T-helper 9 cell (primary cell): Measurements from ENCODE around the gene GRID2IP.
"Not testable (repeated sequence)": the region's sequence is repeated elsewhere in the genome, so short reads cannot be mapped to it uniquely, and the experiment has no call there.

ENCODE experiments used
- DNase-seq: peaks from one replicate; pipeline ENCODE4 v3.0.0-alpha.2; 2020
- total RNA-seq, 2 donors: gene quantifications; one replicate each; lab custom pipeline; 2026; lab: John Stamatoyannopoulos, UW

Gene GRID2IP
- 0 to 0.35 reads per million in 2 donors for total RNA-seq

DNA sequence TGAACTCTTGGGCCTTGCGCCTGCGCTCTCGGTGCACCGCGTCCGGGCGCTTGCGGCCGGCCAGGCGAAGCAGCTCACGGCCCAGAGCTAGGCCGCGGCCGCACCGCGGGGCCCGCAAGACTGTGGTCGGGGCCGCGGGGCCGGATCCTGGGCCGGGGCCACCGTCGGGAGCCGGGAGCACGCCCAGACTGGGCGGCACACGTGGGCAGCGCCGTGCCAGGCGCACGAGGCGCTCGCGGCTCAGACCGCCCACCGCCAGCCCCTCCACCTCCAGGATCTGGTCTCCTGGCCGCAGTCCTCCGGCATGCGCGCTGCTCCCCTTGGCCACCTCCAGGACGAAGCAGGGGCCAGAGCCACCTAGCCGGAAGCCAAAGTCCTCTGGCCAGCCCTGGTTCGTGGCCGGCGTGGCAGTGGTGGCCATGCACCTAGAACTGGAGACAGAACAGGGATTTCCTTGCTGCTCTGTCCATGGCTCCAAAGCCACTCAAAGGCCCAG lies at the start of gene GRID2IP:
GRID2IP (minus strand) TSS at position 446 of the 496 bp plus-strand sequence; CDS start at position 421, 25 bp downstream.
- DNase-seq = no peak

DNA sequence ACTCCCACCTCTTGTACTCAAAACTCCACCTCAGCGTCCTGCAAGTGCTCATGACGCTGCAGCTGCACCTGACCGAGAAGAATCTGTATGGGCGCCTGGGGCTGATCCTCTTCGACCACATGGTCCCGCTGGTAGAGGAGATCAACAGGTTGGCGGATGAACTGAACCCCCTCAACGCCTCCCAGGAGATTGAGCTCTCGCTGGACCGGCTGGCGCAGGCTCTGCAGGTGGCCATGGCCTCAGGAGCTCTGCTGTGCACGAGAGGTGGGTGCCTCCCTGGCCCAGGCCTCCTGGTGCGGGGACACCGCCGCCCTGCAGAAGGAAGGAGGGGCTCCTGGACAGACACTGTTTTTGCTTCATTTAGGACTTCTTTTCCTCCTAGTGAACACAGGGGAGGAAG lies 48.8 kb upstream of the GRID2IP start:
- no peak for DNase-seq

DNA sequence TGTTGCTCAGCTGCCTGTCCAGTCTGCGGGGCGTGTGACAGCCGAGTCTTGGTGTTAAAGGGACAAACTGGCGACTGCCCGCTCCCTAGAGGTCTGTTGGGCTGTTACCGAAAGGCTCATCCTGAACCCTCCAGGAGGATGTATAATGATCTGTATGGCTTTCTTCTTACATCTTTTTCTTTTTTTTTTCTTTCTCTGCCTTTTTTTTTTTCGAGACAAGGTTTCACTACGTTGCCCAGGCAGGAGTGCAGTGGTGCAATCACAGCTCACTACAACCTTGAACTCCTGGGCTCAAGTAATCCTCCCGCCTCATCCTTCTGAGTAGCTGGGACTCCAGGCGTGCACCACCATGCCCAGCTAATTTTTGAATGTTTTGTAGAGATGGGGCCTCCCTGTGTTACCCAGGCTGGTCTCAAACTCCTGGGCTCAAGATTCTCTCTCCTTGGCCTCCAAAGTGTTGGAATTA lies 39.4 kb upstream of the GRID2IP start:
- DNase-seq = no peak

DNA sequence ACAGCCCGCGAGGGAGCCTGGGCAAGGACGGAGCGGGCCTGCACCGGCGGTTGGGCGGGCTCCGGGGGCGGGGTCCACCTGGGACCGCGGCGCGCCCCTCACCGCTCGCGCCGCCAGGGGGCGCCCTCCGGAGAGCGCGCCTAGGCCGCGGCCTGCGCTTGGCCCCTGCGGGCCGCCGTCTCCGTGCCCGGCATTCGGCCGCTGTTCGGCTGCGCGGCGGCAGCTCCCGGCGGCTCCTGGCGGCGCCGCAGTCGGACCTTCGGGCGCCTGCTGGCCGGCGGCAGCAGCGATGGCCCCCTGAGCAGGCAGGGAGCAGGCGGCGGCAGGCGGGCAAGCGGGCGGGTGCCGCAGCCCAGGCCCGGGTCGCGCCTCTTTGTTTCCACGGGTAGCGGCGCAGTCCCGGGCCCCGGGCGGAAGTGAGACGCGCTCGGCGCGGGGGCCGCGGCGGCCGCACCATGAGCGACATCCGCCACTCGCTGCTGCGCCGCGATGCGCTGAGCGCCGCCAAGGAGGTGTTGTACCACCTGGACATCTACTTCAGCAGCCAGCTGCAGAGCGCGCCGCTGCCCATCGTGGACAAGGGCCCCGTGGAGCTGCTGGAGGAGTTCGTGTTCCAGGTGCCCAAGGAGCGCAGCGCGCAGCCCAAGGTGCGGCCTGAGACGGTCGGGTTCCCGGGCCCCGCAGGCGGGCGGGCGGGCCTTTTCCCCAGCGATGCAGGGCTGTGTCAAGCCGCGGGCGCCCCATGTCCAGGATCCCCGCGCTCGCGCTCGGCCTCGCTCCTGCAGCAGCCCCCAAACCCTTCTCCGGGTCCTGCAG lies 38.8 kb upstream of the GRID2IP start, which contains the start of gene INTS15:
INTS15 (plus strand) TSS at position 193 of the 816 bp plus-strand sequence; CDS start at position 456, 263 bp downstream.
- peak; percentile 77 for DNase-seq

DNA sequence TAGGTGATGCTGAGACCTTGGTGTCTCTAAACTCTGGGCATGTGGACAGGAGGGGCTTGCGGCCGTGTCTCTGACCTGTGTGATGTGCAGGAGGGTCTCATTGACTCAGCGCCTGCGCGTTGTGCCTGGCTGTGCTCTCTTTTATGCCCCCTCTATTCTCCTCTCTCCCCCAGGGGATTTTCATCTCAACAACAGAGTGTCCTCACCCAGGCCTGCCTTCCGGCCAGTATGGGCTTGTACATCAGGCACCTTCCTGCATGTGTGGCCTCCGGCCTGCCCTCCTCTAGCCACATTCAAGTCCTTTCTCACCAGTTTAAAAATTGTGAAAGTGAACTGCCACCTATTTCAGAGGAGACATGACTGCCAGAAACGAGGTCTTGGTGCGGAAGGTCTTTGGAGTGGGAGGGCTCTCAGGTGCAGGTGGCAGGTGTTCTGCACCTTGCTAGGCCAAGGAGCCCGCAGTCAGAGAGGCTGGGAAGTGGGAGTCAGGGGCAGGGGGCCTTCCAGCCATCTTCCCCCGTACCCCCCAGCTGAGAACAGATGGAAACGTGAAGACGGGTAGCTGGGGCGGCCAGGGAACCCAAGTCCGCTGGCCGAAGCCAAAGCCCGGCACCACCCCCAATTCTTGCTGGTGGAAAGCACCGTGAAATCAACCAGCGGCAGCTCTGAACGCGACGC lies 38.0 kb upstream of the GRID2IP start:
- DNase-seq = no peak

DNA sequence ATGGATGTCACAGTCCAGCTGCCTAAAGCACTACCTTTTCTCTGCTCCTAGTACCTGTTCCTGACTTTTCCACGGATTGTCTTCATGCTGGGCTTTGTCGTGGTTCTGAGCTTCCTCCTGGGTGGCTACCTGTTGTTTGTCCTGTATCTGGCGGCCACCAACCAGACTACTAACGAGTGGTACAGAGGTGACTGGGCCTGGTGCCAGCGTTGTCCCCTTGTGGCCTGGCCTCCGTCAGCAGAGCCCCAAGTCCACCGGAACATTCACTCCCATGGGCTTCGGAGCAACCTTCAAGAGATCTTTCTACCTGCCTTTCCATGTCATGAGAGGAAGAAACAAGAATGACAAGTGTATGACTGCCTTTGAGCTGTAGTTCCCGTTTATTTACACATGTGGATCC lies 37.3 kb upstream of the GRID2IP start:
- no peak for DNase-seq

DNA sequence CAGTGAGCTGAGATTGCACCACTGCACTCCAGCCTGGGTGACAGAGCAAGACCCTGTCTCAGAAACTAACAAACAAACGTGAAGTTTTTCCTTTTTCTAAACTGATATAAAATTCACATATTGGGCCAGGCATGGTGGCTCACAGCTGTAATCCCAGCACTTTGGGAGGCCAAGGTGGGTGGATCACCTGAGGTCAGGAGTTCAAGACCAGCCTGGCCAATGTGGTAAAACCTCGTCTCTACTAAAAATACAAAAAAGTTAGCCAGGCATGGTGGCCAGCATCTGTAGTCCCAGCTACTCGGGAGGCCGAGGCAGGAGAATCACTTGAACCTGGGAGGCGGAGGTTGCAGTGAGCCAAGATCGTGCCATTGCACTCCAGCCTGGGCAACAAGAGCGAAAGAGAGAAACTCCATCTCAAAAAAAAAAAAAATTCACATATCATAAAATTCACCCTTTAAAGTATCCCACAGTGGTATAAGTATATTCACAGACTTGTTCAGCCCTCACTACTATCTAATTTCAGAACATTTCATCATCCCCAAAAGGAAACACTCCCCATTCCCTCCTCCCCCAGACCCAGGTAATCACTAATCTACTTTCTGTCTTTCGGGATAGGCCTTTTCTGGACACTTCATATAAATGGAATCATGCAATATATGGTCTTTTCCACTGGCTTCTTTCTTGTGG lies 34.6 kb upstream of the GRID2IP start:
- not testable (repeated sequence) for DNase-seq

DNA sequence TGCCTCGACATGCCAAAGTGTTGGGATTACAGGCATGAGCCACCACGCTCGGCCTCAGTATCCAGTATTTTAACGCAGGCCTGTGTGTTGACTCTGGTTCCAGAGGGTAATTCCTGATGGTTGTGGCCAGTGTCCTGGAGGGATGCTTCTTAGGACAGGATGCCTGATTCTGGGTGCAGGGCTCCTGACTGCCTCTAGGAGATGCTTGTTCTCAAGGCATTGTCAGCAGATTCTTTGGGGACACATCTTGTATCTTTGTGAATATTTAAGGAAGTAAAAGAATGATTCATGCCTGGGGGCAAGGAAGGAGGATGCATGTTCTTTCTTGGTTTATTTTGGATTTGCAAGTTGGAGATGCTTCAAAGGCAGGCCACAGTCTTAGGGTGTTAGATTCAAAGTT lies 28.2 kb upstream of the GRID2IP start:
- no peak for DNase-seq

DNA sequence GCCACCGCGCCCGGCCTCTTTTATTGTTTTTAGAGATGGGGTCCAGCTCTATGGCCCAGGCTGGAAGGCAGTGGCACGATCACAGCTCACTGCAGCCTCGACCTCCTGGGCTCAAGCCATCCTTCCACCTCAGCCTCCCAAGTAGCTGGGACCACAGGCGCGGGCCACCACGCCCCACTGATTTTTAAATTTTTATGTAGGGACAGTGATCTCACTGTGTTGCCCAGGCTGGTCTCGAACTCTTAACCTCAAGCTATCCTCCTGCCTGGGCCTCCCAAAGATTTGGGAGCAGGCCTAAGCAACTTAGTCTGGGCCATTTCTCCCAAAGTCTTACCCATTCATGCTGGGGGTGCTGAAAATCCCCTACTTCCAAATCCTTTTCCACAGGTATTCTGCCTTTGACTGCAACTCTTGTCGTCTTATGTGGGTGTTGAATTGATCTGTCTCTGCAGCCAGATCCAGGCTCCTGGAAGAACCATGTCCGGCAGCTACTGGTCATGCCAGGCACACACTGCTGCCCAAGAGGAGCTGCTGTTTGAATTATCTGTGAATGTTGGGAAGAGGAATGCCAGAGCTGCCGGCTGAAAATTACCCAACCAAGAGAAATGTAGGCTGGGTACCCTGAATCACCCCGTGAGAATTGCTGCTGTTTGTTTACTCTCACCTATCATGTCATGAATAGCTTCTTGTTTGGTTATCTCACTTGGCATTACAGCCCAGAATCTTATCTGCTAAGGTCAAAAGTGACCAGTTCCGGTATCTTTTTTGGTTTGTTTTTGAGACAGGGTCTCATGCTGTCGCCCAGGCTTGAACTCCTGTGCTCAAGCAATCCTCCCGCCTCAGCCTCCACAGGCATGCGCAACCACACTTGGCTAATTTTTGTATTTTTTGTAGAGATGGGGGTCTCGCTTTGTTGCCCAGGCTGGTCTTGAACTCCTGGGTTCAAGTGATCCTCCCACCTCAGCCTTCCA lies 27.1 kb upstream of the GRID2IP start:
- DNase-seq = no peak

DNA sequence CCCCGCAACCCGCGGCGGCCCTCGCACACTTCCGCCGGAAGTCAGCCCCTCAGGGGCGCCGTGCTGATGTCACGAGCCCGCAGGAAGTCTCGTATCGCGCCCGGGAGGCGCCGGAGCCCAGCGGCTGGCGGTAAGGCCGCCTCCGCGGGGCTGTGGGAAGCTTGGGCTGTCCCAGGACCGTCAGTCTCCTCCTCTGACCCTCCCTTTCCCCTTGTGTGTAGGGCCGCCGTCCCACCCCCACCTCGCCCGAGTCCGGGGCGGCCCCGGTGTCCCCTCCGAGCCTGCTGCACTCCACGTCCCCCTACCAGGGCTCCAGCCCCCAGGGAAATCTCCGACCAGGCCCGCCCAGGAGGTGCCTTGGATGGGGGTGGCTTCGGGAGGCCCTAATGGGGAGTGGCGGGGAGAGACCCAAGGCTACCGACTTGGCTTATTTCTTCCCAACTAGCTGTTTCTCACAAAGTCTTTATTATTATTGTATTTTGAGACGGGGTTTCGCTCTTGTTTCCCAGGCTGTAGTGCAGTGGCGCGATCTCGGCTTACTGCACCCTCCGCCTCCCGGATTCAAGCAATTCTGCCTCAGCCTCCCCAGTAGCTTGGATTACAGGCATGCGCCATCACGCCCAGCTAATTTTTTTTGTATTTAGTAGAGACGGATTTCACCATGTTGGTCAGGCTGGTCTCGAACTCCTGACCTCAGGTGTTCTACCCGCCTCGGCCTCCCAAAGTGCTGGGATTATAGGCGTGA lies 26.3 kb upstream of the GRID2IP start, which contains the start of gene ZDHHC4:
ZDHHC4 (plus strand) TSS at position 86 of the 745 bp plus-strand sequence. CDS start 3,108 bp downstream, outside the sequence.
- DNase-seq = peak; percentile 78

DNA sequence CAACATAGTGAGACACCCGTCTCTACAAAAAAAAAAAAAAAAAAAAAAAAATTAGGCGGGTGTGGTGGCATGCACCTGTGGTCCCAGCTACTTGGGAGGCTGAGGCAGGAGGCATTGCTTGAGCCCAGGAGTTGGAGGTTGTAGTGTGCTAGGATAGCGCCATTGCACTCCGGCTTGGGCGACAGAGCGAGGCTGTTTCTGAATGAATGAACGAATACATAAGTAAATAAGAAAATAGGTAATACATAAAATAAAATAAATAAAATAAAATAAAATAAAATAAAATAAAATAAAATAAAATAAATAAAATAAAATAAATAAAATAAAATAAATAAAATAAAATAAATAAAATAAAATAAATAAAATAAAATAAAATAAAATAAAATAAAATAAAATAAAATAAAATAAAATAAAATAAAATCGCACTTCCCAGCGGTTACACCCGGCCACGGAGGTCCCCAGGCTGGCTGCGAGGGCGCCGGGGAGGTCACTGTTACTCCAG lies 25.7 kb upstream of the GRID2IP start:
- DNase-seq = not testable (repeated sequence)

DNA sequence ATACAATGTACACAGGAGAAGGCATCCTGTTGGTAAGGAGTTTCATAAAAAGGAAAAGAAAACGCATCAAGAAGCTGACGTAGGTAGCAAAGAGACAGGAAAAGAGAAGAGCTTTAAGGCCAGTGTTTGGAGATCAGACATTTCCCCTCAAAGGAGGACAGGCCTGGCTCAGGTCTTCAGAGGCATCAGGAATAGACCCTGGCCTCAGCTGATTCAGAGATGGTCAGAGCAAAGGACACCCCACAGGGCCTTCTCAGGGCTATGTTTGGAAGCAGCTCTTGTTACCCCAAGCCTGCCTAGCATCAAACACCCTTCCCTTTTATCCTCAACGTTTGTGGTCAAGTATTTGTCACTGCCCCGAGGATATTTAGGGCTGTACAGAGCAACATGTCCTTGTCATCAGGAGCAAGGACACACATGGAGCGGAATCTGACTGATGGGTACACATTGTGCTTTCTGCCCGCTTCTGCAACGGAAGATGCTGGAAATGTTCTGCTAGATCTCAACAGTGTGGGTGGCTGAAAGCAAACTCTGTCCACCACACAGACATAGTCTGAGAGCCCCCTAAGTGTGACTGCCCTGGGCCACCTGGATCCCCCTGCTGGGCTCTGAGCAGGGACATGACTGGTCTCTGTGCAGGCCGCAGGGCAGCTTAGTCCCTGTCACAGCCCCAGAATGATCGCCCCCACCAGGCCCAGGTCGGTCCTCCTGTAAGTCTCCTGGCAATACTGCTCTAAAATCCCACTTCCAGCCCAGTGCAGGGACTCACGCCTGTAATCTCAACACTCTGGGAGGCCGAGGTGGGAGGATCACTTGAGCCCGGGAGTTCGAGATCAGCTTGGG lies 25.0 kb upstream of the GRID2IP start:
- DNase-seq = no peak

DNA sequence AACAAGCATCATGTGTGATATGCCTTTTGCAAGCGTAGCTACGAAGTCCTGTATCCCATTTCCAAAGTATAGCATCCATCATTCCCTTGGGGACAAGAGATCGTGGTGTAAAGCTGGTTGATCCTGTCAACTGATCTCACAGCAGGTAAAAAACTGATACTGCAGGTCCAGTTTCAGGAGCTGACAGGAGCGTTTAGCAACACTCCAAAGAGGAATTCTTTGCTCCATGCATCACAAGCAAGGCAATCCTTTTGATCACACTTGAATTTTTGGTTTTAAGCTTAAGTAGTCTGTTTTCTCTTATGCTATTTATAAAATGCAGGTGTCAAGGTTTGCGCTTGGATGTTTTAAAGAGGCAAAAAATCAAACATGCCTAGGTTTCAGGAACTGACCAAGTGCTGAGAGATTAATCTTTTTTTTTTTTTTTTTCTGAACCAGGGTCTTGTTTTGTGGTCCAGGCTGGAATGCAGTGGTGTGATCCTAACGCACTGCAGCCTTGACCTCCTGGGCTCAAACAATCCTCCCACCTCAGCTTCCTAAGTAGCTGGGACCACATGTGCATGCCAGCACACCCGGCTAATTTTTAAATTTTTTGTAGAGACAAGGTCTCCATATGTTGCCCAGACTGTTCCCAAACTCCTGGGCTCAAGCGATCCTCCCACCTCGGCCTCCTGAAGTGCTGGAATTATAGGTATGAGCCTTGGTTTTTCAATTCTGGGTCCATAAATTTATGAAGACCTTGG lies 24.2 kb upstream of the GRID2IP start:
- DNase-seq = no peak

DNA sequence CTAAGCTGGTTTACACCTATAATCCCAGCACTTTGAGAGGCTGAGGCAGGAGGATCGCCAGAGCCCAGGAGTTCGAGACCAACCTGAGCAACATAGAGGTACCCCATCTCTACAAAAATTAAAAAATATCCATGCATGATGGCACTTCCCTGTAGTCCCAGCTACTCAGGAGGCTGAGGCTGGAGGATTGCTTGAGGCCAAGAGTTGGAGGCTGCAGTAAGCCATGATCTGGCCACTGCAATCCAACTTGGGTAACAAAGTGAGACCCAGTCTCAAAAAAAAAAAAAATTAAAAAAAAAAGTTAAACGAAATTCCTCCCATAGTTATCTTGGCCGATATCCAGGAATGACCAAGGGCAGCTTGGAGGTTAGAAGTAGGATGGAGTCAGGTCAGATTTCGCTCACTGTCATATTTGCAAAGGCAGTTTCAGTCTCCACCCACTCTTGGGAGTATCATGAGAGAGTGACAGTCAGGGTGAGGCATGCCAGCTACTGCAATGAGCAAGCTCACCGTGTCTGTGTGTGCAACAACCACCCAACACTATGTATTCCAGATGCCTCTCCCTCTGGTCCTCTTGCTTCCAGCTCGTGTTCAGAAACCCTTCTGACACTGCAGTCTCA lies 20.0 kb upstream of the GRID2IP start:
- DNase-seq = no peak

DNA sequence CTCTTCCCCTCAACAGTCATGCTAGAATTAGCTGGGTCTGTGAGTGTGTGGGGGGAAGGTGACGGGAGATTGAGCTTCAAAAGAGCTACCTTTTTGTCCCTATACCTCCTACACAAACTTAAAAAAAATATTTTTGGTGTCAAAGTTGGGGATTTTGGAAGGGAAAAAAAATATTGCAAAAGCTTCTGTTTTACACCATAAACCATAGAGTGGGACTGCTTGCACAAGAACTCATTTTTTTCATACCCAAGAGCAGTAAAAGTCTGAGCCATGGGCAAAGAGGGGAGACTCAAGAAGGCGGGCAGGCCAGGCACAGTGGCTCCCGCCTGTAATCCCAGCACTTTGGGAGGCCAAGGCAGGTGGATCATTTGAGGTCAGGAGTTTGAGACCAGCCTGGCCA lies 16.6 kb upstream of the GRID2IP start:
- DNase-seq = no peak

DNA sequence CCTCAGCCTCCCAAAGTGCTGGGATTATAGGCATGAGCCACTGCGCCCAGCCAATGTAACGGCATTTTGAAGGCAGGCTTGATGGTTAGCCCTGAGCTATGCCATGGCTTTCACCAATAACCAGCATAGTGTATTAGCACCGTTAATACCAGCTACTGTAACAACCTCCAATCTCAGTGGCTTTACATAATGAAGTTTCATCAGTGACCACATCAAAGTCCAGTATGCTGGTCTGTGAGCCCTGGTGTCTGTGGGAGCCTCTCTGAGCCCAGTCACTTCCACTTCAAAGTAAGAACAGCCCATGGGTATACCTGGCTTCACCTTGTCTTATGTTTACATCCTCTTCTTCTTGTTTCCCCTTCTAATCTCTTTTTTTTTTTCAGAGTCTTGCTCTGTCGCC lies 14.4 kb upstream of the GRID2IP start:
- DNase-seq = no peak

DNA sequence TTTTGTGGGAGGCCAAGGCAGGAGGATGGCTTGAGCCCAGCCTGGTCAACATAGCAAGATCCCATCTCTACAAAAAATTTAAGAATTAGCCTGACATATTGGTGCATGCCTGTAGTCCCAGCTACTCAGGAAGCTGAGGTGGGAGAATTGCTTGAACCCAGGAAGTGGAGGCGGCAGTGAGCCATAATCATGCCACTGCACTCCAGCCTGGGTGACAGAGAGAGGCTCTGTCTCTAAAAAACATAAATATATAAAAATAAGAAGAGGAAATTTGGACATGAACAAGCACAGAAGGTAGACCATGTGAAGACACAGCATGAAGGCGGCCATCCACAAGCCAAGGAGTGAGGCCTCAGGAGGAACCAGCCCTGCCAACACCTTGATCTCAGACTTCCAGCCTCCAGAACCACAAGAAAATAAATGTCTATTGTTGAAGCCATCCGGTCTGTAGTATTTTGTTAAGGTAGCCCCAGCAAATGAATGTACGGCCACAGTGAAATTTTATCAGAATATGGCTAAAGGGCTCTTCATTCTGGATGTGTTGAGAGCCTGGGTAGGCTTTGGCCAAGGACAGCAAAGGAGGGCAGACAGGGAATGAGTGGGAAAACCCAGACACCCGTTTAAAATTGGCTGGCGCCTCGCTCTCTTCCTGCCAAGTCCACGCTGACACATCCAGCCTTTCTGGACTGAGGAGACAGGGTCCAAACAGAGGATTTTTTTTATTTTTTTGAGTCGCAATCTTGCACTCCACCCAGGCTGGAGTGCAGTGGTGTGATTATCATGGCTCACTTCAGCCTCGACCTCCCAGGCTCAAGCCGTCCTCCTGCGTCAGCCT lies 12.9 kb upstream of the GRID2IP start:
- no peak for DNase-seq

DNA sequence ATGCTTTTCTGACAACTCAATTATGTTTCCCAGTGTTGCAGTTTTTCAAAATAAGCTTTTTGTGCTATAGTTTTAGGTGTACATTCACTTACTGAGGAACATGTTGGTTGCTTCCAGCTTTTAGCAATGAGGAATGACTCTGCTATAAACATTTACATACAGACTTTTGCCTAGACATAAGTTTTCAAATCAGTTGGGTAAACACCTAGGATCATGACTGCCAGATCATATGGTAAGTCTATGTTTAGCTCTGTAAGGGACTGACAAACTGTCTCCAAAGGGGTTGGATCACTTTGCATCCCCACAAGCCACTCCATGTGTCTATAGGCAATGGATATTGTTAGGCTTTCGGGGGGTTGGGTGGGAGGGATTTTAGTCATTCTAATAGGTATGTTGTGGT lies 10.8 kb upstream of the GRID2IP start:
- no peak for DNase-seq
